Caco-2 (cell line): ENCODE measurements around the gene GLT6D1. TPM values are rescaled to one million over a fixed set of nuclear protein-coding genes. Genes with fewer than 3 reads are reported as not detected.
A peak's percentile ranks its signal among the peaks of the same experiment; 100 is the strongest.

Experiments
- BruUV-seq: library from RNA; stranded (reverse); fragments of 400-500 nt; replicated peaks from 2 replicates; lab custom pipeline; 2021; lab: Mats Ljungman, UMichigan
- CTCF ChIA-PET: fragments of 300-600 bp; sonication (Branson Sonifier 250); formaldehyde crosslinking; loops from one replicate; lab custom pipeline; 2022; ENCODE audit warnings: antibody characterized with exemption; lab: Charles Lee
- POLR2A ChIA-PET: fragments of 300-600 bp; sonication (Branson Sonifier 250); formaldehyde crosslinking; loops from one replicate; lab custom pipeline; 2022; ENCODE audit warnings: antibody characterized with exemption; lab: Charles Lee
- DNase-seq, 2 experiments: peaks; one replicate each; pipeline versions ENCODE4 v3.0.0 to v3.0.0-alpha.2; 2020 to 2022
- H3K27me3 ChIP-seq: replicated peaks from 2 replicates; pipeline ENCODE4 v1.6.0; 2011; ENCODE audit warnings: low read length; ENCODE audit not compliant: control insufficient read depth, insufficient read depth
- H3K36me3 ChIP-seq: 2 replicates; pipeline ENCODE4 v1.5.1; 2011; ENCODE audit warnings: low read length; ENCODE audit not compliant: control insufficient read depth, insufficient read depth
- H3K4me1 ChIP-seq: fragments of 250-450 bp; sonication (Bioruptor Pico); 2 replicates; pipeline ENCODE4 v1.5.1; 2020; ENCODE audit warnings: mild to moderate bottlenecking
- H3K4me3 ChIP-seq: 2 replicates; pipeline ENCODE4 v1.5.1; 2011; ENCODE audit warnings: low read depth, mild to moderate bottlenecking, control low read depth, low read length
- H3K9me3 ChIP-seq: fragments of 250-450 bp; sonication (Bioruptor Pico); 2 replicates; pipeline ENCODE4 v1.5.1; 2020; ENCODE audit warnings: mild to moderate bottlenecking, moderate library complexity
- H3K27ac Mint-ChIP-seq: one replicate; pipeline ENCODE4 v1.8.0; 2022; ENCODE audit warnings: mixed read lengths; ENCODE audit not compliant: unreplicated experiment
- H3K27me3 Mint-ChIP-seq: one replicate; pipeline ENCODE4 v1.8.0; 2022; ENCODE audit warnings: mixed read lengths; ENCODE audit not compliant: insufficient read depth, unreplicated experiment
- H3K36me3 Mint-ChIP-seq: one replicate; pipeline ENCODE4 v1.8.0; 2022; ENCODE audit warnings: mild to moderate bottlenecking, mixed read lengths; ENCODE audit not compliant: insufficient read depth, unreplicated experiment
- H3K4me1 Mint-ChIP-seq: one replicate; pipeline ENCODE4 v1.8.0; 2022; ENCODE audit warnings: low read depth, mixed read lengths; ENCODE audit not compliant: unreplicated experiment
- H3K4me3 Mint-ChIP-seq: one replicate; pipeline ENCODE4 v1.8.0; 2022; ENCODE audit warnings: mild to moderate bottlenecking, moderate library complexity, mixed read lengths; ENCODE audit not compliant: unreplicated experiment
- H3K9me3 Mint-ChIP-seq: one replicate; pipeline ENCODE4 v1.8.0; 2022; ENCODE audit warnings: mixed read lengths; ENCODE audit not compliant: unreplicated experiment
- CTCF ChIP-seq, 2 experiments: fragments of 200-600 bp in 1 of 2; IDR thresholded peaks; 1 replicate in 1 of 2; 2 replicates in 1 of 2; pipeline versions ENCODE4 v1.5.1 to v1.8.0; 2011 to 2022; ENCODE audit warnings: antibody characterized with exemption in 1 of 2, control low read depth in 1 of 2, inconsistent platforms in 1 of 2, low read depth in 1 of 2, low read length in 1 of 2, mild to moderate bottlenecking in 1 of 2, moderate library complexity in 1 of 2; ENCODE audit not compliant: insufficient read depth in 1 of 2, severe bottlenecking in 1 of 2, unreplicated experiment in 1 of 2
- intact Hi-C: fragments of 100-400 bp; cut with micrococcal nuclease; formaldehyde crosslinking; loops from one replicate; pipeline ENCODE4 v1.10.0; 2022; ENCODE audit not compliant: unreplicated experiment
- total RNA-seq: library from RNA; stranded (reverse); gene quantifications from 2 replicates; pipeline ENCODE4 v1.2.3, GENCODE V29; 2022

GLT6D1 gene
- total RNA-seq, 1 experiment from 2014 or later, result not detected

GRCh38 chr9:135684691-135685090 lies 45.4 kb upstream of the GLT6D1 start:
- H3K9me3 ChIP-seq, result no peaks in the 10 kb centered on the region
- ChIA-PET CTCF (no interaction called here), POLR2A (no interaction called here)
- H3K36me3 ChIP-seq, result no peaks in the 10 kb centered on the region
- H3K27me3 ChIP-seq, result no peaks in the 10 kb centered on the region
- no peak for DNase-seq
- no peak overlapping the region for H3K4me3 Mint-ChIP-seq
- no peaks in the 10 kb centered on the region for H3K4me1 Mint-ChIP-seq
- no peak for TF ChIP-seq CTCF (IDR thresholded peaks at IDR 0.05; ENCODE audit: insufficient read depth in 1 of 2, low read depth in 1 of 2, low read length in 1 of 2, severe bottlenecking in 1 of 2, unreplicated experiment in 1 of 2)
- H3K9me3 Mint-ChIP-seq, result no peaks in the 10 kb centered on the region
- intact Hi-C loops, result loop anchor here (5.0 kb wide), 1 partner anchor 82 kb away; no protein-coding TSS in a partner anchor
- BruUV-seq, result no TSS peak
- H3K4me3 ChIP-seq, result no peak overlapping the region
- peaks cover 4% of the 10 kb centered on the region for H3K27me3 Mint-ChIP-seq
- H3K36me3 Mint-ChIP-seq, result peaks cover 11% of the 10 kb centered on the region
- no peak overlapping the region for H3K27ac Mint-ChIP-seq
- H3K4me1 ChIP-seq, result no peaks in the 10 kb centered on the region; the same call in 1 of the 2 replicates

GRCh38 chr9:135683401-135684034 lies 44.2 kb upstream of the GLT6D1 start:
- Mint-ChIP-seq H3K27ac (no peak overlapping the region), H3K4me3 (no peak overlapping the region), H3K4me1 (no peaks in the 10 kb centered on the region), H3K36me3 (peaks cover 7% of the 10 kb centered on the region), H3K27me3 (peaks cover 4% of the 10 kb centered on the region), H3K9me3 (no peaks in the 10 kb centered on the region)
- H3K9me3 ChIP-seq, result no peaks in the 10 kb centered on the region
- intact Hi-C loops, result loop anchor here (5.0 kb wide), 1 partner anchor 81 kb away; no protein-coding TSS in a partner anchor
- H3K4me3 ChIP-seq, result no peak overlapping the region
- no peaks in the 10 kb centered on the region for H3K36me3 ChIP-seq
- no peak for TF ChIP-seq CTCF (IDR thresholded peaks at IDR 0.05; ENCODE audit: insufficient read depth in 1 of 2, low read depth in 1 of 2, low read length in 1 of 2, severe bottlenecking in 1 of 2, unreplicated experiment in 1 of 2)
- no TSS peak for BruUV-seq
- no peak for DNase-seq
- CTCF ChIA-PET, result no interaction called here
- no peaks in the 10 kb centered on the region; the same call in 1 of the 2 replicates for H3K4me1 ChIP-seq
- POLR2A ChIA-PET, result no interaction called here
- H3K27me3 ChIP-seq, result no peaks in the 10 kb centered on the region

- no peak for TF ChIP-seq CTCF (IDR thresholded peaks at IDR 0.05; ENCODE audit: insufficient read depth in 1 of 2, low read depth in 1 of 2, low read length in 1 of 2, severe bottlenecking in 1 of 2, unreplicated experiment in 1 of 2)
- Mint-ChIP-seq H3K36me3 (no peaks in the 10 kb centered on the region), H3K4me1 (no peaks in the 10 kb centered on the region), H3K27ac (peak overlapping the region; percentile 22), H3K27me3 (peaks cover 4% of the 10 kb centered on the region), H3K9me3 (no peaks in the 10 kb centered on the region), H3K4me3 (no peak overlapping the region)
- no peaks in the 10 kb centered on the region for H3K9me3 ChIP-seq
- no peak for DNase-seq
- H3K4me1 ChIP-seq, result no peaks in the 10 kb centered on the region; the same call in 1 of the 2 replicates
- no TSS peak for BruUV-seq
- CTCF ChIA-PET, result no interaction called here
- H3K4me3 ChIP-seq, result no peak overlapping the region
- no peaks in the 10 kb centered on the region for H3K36me3 ChIP-seq
- no peaks in the 10 kb centered on the region for H3K27me3 ChIP-seq
- intact Hi-C loops, result loop anchor here (5.0 kb wide), 1 partner anchor 79 kb away; no protein-coding TSS in a partner anchor
- POLR2A ChIA-PET, result no interaction called here
These were observed 41.8 kb upstream of the GLT6D1 start for GRCh38 chr9:135681161-135681560.
